Posterior cingulate gyrus (tissue), 11 donors: ENCODE results near the gene STK24.
A peak's percentile ranks its signal among the peaks of the same experiment; 100 is the strongest.
"Not testable (repeated sequence)": the region's sequence is repeated elsewhere in the genome, so short reads cannot be mapped to it uniquely, and the experiment has no call there.

Experiments
- DNase-seq, 10 donors: peaks; one replicate each; pipeline versions ENCODE4 v3.0.0 to v3.0.0-alpha.2; 2020 to 2021; ENCODE audit warnings: mixed read lengths in 3 of 10
- intact Hi-C: fragments of 100-400 bp; cut with DNase I; formaldehyde crosslinking; loops from one replicate; pipeline ENCODE4 v1.15.1; 2023

Gene STK24

GRCh38 chr13:98576963-98577835 is at the start of gene STK24:
Gene STK24 (minus strand): TSS chr13:98577107. CDS start chr13:98576786, 321 bp downstream.
- intact Hi-C loops: loop anchor here (5.0 to 10.0 kb wide), 4 partner anchors 62 to 600 kb away; no protein-coding TSS in a partner anchor
- DNase-seq: peak in 8 of 10 donors; percentile 28 to 93 (median 40)

DNA sequence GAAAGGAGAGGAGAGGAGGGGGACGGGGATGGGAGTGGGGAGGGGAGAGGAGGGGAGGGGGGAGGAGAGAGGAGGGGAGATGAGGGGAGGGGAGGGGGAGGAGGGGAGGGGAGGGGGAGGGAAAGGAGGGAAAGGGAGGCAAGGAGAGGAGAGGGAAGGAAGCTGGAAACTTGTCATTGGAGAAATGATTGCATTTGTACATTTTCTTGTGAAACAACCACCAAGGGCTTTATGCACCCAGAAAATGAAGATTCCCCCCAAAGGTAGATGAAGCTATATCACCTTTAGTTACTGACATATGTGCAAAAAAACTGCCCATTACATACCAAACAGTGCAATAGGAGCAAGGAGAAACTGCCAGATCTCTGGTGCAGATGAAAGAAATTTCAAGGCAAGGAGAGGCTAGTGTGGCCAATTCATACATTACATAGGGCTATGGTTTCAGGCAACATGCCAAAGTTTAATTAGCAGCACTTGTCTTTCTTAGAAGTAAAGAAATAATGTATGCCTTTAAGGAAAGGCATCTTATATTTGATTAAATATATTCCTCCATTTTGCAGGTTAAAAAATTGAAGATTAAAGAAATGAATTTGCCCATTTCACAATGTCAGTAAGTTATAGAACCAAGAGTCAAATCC is 49.5 kb upstream of the STK24 start:
- intact Hi-C loops: no loop called here
- no peak for DNase-seq

DNA sequence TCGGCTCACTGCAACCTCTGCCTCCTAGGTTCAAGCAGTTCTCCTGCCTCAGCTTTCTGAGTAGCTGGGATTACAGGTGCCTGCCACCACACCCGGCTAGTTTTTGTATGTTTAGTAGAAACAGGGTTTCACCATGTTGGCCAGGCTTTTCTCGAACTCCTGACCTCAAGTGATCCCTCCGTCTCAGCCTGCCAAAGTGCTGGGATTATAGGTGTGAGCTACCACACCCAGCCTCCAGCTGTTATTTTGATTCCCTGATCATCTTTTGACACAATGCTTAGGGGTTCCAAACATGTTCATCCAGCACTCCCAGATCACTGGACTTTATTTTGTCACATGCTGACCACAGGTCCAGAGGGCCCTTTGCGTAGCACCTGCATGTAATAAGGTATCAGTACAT is 47.7 kb upstream of the STK24 start:
- intact Hi-C loops, DNase-seq: not testable (repeated sequence)

GRCh38 chr13:98622931-98623331 is 46.0 kb upstream of the STK24 start:
- no peak for DNase-seq
- intact Hi-C loops: no loop called here

GRCh38 chr13:98619556-98619955 is 42.6 kb upstream of the STK24 start:
- intact Hi-C loops: no loop called here
- no peak for DNase-seq

DNA sequence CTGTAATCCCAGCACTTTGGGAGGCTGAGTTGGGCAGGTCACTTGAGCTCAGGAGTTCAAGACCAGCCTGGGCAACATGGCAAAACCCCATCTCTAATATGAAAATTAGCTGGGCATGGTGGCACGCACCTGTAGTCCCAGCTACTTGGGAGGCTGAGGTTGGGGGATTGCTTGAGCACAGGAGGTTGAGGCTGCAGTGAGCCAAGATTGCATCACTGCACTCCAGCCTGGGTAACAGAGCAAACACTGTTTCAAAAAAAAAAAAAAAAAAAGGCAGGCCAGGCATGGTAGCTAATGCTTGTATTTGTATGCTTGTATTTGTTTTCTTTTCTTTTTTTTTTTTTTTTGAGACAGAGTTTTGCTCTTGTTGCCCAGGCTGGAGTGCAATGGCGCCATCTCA is 38.7 kb upstream of the STK24 start:
- intact Hi-C loops: not testable (repeated sequence)

DNA sequence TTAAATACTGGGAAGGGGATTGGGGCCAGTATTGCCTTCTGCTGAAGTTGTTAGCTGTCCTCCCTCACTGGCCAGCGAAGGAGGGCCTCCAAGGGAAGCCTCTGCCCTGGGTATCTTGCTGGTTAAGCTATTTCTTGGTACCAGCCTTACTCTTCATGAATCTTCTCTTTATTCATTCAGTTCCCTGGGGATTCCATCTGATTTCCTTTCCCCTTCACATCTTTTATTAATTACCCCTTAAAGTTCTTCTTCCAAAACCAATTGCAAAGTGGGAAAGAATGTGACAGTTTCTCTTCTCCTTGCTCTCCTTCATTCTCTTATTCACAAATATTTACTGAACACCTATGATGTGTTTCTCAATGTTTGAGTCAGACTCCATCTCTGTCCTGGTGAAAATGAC is 36.7 kb upstream of the STK24 start:
- intact Hi-C loops: no loop called here

More for the DNA sequence above, 38.7 kb upstream of the STK24 start:
- not testable (repeated sequence) for DNase-seq

DNA sequence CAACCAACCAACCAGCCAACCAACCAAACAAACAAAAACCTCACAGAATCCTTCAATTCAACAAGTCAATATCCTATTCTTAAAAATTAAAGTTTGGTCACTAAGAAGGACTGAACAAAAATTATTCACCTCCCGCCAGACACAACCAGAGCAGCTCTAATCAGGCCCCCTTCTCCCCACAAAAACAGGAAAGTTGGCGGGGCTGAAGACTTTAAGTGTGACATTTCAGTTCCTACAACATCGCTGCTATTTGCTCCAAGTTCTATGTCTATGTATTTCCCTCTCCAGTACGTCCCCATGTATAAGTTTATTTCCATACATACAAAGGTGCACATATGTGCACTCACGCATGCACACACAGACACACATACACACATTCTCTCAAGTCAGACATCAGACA is 32.8 kb upstream of the STK24 start:
- intact Hi-C loops: no loop called here
- no peak for DNase-seq

More for the DNA sequence above, 36.7 kb upstream of the STK24 start:
- no peak for DNase-seq

- intact Hi-C loops: no loop called here
- no peak for DNase-seq
Measured at GRCh38 chr13:98606296-98606695, 29.4 kb upstream of the STK24 start.

DNA sequence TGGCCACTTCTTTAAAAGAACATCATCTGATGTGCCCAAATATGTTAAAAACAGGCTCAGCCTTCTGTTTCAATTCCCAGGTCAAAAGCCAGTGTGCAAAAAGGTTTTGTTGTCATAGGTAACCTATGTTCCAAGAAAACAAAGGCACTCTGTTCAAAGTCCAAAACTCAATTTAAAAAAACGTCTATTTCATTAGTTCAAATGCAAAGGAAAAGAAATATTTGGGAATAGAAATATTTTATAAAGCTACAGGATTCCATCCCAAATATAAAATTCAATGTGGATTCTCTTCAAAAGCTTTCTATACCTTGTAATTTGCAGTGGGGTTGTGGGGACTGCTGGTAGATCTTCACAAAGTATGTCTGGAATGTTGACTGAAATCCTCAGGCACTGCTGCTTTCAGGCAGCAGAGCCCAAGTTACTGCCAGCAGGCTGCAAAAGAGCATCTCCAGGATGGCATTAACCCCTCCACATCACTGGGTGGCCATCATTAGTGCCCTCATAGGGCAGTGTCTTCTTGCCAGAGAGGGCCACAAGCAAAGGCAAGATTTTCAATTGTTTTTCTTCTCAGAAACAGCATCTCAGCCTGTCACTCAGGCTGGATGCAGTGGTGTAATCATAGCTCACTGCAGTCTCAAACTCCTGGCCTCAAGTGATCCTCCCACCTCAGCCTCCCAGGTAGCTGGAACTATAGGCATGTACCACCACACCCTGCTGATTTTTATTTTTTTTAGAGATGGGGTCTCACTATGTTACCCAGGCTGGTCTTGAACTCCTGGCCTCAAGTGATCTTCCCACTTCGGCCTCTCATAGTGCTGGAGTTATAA is 22.8 kb upstream of the STK24 start:
- intact Hi-C loops: no loop called here
- DNase-seq: no peak

GRCh38 chr13:98598043-98598442 is 21.1 kb upstream of the STK24 start:
- intact Hi-C loops: no loop called here
- DNase-seq: no peak

DNA sequence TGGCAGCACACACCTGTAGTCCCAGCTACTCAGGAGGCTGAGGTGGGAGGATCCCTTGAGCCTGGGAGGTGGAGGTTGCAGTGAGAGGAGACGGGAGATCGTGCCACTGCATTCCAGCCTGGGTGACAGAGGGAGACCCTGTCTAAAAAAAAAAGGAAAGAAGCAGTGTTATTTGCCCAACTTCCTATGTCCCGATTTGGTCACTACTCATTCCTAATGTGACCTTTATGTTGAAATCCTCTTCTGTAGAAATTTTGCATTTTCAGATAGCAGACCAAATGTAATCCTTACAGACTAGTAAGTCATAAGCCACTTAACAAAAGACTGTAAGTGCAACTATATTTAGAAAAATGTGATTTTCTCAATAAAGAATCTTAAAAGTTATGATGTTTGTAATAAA is 18.2 kb upstream of the STK24 start:
- no peak for DNase-seq
- intact Hi-C loops: no loop called here

DNA sequence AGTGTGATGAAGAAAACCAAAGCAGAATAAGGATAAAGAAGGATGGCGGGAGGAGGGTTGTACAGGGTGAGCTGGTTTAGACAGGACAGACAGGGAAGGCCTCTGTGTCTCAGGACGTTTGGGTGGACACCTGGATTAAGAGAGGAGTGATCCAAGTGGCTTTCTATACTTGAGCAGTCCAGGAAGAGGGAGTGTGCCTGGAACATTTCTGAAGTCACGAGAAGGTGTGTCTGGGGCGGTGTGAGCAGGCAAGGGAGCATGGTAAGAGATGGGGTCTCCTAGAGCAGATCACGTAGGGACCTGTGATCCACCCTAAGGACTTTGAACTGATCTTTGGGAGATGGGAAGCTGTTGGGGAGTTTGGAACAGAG is 15.4 kb upstream of the STK24 start:
- no peak for DNase-seq
- intact Hi-C loops: no loop called here

- no peak for DNase-seq
- intact Hi-C loops: no loop called here
Measured at GRCh38 chr13:98591721-98592361, 14.9 kb upstream of the STK24 start.

DNA sequence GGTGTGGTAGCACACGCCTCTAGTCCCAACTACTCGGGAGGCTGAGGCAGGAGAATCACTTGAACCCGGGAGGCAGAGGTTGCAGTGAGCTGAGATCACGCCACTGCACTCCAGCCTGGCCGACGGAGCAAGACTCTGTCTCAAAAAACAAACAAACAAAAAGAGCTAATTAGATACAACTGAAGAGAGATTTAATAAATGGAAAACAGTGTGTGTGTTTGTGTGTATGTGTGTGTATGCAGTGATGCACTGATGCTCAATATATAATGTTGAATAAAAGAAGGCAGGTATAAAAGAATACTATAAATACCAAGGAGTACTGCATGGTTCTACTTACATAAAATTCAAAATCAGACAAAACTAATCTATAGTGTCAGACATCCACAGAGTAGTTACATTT is 13.6 kb upstream of the STK24 start:
- intact Hi-C loops, DNase-seq: not testable (repeated sequence)

DNA sequence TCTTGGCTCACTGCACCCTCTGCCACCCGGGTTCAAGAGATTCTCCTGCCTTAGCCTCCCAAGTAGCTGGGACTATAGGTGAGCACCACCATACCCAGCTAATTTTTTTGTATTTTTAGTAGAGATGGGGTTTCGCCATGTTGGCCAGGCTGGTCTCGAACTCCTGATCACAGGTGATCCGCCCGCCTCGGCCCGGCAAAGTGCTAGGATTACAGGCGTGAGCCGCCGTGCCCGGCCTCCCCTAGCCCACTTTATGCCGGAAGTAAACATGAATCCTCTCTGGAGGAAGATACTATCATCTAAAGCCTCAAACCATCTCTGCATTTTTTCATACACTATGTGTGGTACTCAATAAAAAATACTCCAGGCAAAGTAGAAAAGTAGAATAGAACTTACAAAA is 12.6 kb upstream of the STK24 start:
- DNase-seq, intact Hi-C loops: not testable (repeated sequence)

DNA sequence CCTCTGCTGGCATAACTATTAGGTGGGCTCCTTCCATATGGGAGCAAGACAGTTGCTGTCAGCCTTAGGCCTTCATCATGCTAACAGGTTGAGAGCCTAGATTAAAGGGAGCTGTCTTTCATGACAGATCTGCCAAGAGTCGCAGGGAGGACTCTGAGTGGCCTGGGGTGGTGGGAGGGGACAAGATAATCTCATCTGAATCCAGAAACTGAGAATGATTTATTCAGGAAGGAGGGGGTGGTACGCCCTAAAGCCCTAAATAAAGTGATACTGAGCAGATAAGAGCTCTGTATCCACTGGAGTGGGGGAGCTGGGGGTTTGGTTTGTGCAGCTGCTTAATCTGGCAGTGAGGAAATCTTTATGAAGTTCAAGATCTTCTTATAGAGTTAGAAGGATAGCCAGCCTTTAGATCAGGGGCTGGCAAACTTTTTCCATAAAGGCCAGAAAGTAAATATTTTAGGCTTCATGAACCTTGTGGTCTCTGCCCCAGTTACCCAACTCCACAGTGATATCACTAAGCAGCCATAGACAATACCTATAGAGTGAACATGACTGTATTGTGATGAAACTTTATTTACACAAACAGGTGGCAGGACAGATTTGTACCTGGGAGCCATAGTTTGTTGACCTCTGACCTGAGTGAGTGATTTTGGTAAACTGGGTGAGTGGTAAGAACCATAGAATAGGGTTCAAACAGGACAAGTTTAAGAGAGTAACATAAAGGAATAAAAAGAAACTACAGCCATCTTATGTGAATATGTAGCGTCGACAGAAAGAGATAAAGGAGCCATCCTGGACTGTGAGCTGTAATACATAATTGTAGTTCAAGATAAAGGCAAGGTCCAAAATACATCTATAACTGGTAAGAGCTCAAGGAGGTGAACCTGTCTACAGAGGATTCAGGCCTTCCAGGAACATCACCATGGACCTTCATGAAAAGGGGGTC is 9.8 kb upstream of the STK24 start:
- DNase-seq: no peak
- intact Hi-C loops: no loop called here

GRCh38 chr13:98585946-98586345 is 9.0 kb upstream of the STK24 start:
- intact Hi-C loops: no loop called here
- DNase-seq: no peak

DNA sequence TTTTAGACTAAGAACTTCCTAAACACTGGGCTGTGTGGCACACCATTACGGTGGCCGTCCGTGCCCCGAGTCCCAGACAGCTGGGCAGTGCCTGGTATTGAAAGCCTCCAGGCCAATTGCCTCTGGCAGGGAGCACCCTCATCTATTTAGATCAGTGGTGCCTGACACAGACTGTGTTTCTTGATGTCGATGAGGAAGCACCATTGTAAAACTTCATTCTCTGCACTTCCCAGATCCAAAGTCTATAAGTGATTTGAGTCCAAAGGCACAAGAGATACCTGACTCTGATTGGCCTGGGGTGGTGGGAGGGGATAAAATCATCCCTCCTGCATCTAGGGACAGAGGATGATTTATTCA is 8.5 kb upstream of the STK24 start:
- intact Hi-C loops: no loop called here
- DNase-seq: no peak
